Liver (tissue), 9 donors: Measurements from ENCODE around the gene NCOR2. TPM values are rescaled to one million over a fixed set of nuclear protein-coding genes. Genes with fewer than 3 reads are reported as not detected.
A peak's percentile ranks its signal among the peaks of the same experiment; 100 is the strongest.

Experiments used
- DNase-seq: peaks from one replicate; pipeline ENCODE4 v3.0.0-alpha.2; 2017; ENCODE audit warnings: low spot score
- H3K27ac ChIP-seq, 2 donors: one replicate each; pipeline ENCODE4 v1.7.0; 2013; ENCODE audit warnings: inconsistent platforms in 2 of 2, low read length in 2 of 2, control low read depth in 1 of 2, low read depth in 1 of 2, mild to moderate bottlenecking in 1 of 2
- H3K27me3 ChIP-seq, 4 donors: one replicate each; pipeline versions ENCODE4 v1.6.1 to v1.7.0; 2013; ENCODE audit warnings: low read length in 3 of 4, inconsistent platforms in 1 of 4, mild to moderate bottlenecking in 1 of 4, moderate library complexity in 1 of 4; ENCODE audit not compliant: control insufficient read depth in 4 of 4, insufficient read depth in 4 of 4
- H3K36me3 ChIP-seq, 4 donors: one replicate each; pipeline versions ENCODE4 v1.6.1 to v1.7.0; 2013; ENCODE audit warnings: low read length in 3 of 4, mild to moderate bottlenecking in 3 of 4, low read depth in 1 of 4, moderate library complexity in 1 of 4; ENCODE audit not compliant: control insufficient read depth in 4 of 4, insufficient read depth in 3 of 4
- H3K4me1 ChIP-seq, 4 donors: one replicate each; pipeline versions ENCODE4 v1.6.1 to v1.7.0; 2013; ENCODE audit warnings: low read length in 3 of 4, mild to moderate bottlenecking in 3 of 4, moderate library complexity in 1 of 4; ENCODE audit not compliant: control insufficient read depth in 4 of 4, insufficient read depth in 4 of 4
- H3K4me3 ChIP-seq, 3 donors: one replicate each; pipeline versions ENCODE4 v1.6.1 to v1.7.0; 2013; ENCODE audit warnings: low read length in 3 of 3, control low read depth in 1 of 3, low read depth in 1 of 3, mild to moderate bottlenecking in 1 of 3
- H3K9ac ChIP-seq, 2 donors: one replicate each; pipeline ENCODE4 v1.7.0; 2013; ENCODE audit warnings: low read length in 2 of 2, mild to moderate bottlenecking in 2 of 2, moderate library complexity in 2 of 2, control low read depth in 1 of 2, low read depth in 1 of 2
- H3K9me3 ChIP-seq, 4 donors: one replicate each; pipeline versions ENCODE4 v1.6.1 to v1.7.0; 2013; ENCODE audit warnings: low read length in 3 of 4; ENCODE audit not compliant: control insufficient read depth in 4 of 4
- FOXA1 ChIP-seq: IDR thresholded peaks from 2 replicates; pipeline ENCODE4 v1.6.1; 2016; ENCODE audit warnings: antibody characterized with exemption
- FOXA2 ChIP-seq: IDR thresholded peaks from 2 replicates; pipeline ENCODE4 v1.6.1; 2016; ENCODE audit warnings: antibody characterized with exemption
- GABPA ChIP-seq, 2 donors: IDR thresholded peaks in 1 of 2; conservative IDR thresholded peaks in 1 of 2; 2 replicates each; pipeline ENCODE4 v1.6.1; 2016; ENCODE audit warnings: antibody characterized with exemption in 2 of 2, mild to moderate bottlenecking in 1 of 2, moderate library complexity in 1 of 2
- HNF4A ChIP-seq, 2 donors: conservative IDR thresholded peaks; 2 replicates each; pipeline ENCODE4 v1.6.1; 2016; ENCODE audit warnings: antibody characterized with exemption in 2 of 2, mild to moderate bottlenecking in 2 of 2
- HNF4G ChIP-seq: IDR thresholded peaks from 2 replicates; pipeline ENCODE4 v1.6.1; 2016; ENCODE audit warnings: antibody characterized with exemption
- JUND ChIP-seq, 2 donors: IDR thresholded peaks; 2 replicates each; pipeline ENCODE4 v1.6.1; 2016; ENCODE audit warnings: antibody characterized with exemption in 2 of 2
- NR2F2 ChIP-seq: IDR thresholded peaks from 2 replicates; pipeline ENCODE4 v1.6.1; 2016; ENCODE audit warnings: antibody characterized with exemption
- RAD21 ChIP-seq, 2 donors: IDR thresholded peaks; 2 replicates each; pipeline ENCODE4 v1.6.1; 2016; ENCODE audit warnings: antibody characterized with exemption in 2 of 2, mild to moderate bottlenecking in 2 of 2
- RXRA ChIP-seq, 2 donors: IDR thresholded peaks; 2 replicates each; pipeline ENCODE4 v1.6.1; 2017 to 2018; ENCODE audit warnings: antibody characterized with exemption in 2 of 2, mild to moderate bottlenecking in 1 of 2
- SP1 ChIP-seq: IDR thresholded peaks from 2 replicates; pipeline ENCODE4 v1.6.1; 2018; ENCODE audit warnings: antibody characterized with exemption, mild to moderate bottlenecking
- TAF1 ChIP-seq: conservative IDR thresholded peaks from 2 replicates; pipeline ENCODE4 v1.6.1; 2016; ENCODE audit warnings: antibody characterized with exemption, mild to moderate bottlenecking
- YY1 ChIP-seq: IDR thresholded peaks from 2 replicates; pipeline ENCODE4 v1.6.1; 2016; ENCODE audit warnings: antibody characterized with exemption, mild to moderate bottlenecking
- WGBS: extraction: QIAGEN DNeasy Blood & Tissue Kit; methylation state at CpG from one replicate; pipeline ENCODE4 v1.1.7; 2013; 5-methylcytosine and 5-hydroxymethylcytosine counted together
- polyA plus RNA-seq, 2 donors: library from polyadenylated mRNA; stranded (reverse) in 1 of 2; unstranded in 1 of 2; fragments of 200-250 nt in 1 of 2; fragments of >200 nt in 1 of 2; fragmentation: Nextera tagmentation in 1 of 2; extraction: Ambion mirVana in 1 of 2; gene quantifications; one replicate each; pipeline versions ENCODE4 v1.2.1 to v1.2.3, GENCODE V29; 2013 to 2015
- total RNA-seq, 2 donors: library from RNA; depleted of rRNA; stranded (reverse); fragments of >200 nt; gene quantifications; one replicate each; pipeline ENCODE4 v1.2.3, GENCODE V29; 2014
- TF ChIP-seq, protein P1 (sequence below): fragments of 150-350 bp; IDR thresholded peaks from 2 replicates; pipeline ENCODE4 v1.5.1; 2017; ENCODE audit warnings: improper control_type of control experiment, low read depth, low read length; ENCODE audit not compliant: missing input control
- TF ChIP-seq, protein P2 (sequence below): IDR thresholded peaks from 2 replicates; pipeline ENCODE4 v1.6.1; 2016; ENCODE audit warnings: antibody characterized with exemption
- TF ChIP-seq, protein P3 (sequence below): IDR thresholded peaks from 2 replicates; pipeline ENCODE4 v1.6.1; 2016; ENCODE audit warnings: antibody characterized with exemption, mild to moderate bottlenecking
- donor health status: healthy.
- donor health status: healthy.
- donor health status: healthy.
- donor health status: healthy.
- donor health status: healthy.

The NCOR2 gene
- total and polyA plus RNA-seq, 4 donors: 7.9 to 31.6 (median 18.1) TPM

DNA sequence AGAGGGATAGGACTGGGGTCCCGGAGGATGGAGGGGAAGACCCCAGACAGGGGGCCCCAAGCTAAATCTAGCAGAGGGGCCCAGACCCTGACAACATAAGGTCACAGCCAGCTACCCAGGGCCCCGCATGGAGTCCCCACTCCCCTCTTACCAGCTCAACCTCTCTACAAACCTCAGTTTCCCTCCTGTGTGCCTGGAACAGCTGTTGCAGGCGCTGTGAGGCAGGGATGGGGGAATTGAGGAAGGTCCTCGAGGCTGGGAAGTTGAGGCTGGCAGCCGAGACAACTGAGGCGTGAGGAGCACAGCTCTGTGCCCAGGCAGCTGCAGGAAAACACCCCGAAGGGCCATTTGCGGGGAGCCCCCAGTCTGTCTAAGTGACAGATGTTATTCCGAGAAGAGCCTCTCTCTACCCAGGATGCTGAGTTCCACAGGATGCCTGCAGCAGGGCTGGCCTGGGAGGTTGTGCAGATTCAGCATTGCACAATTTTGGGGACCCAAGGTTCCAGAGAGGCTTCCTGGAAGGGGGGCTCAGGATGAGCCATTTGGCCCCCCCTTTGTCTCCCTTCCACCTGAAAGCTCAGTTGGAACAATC lies 42.7 kb upstream of the NCOR2 start (continued):
- TF ChIP-seq GABPA (IDR thresholded peaks at IDR 0.05 in 1 of 2, conservative IDR thresholded peaks at IDR 0.05 in 1 of 2): no peak

DNA sequence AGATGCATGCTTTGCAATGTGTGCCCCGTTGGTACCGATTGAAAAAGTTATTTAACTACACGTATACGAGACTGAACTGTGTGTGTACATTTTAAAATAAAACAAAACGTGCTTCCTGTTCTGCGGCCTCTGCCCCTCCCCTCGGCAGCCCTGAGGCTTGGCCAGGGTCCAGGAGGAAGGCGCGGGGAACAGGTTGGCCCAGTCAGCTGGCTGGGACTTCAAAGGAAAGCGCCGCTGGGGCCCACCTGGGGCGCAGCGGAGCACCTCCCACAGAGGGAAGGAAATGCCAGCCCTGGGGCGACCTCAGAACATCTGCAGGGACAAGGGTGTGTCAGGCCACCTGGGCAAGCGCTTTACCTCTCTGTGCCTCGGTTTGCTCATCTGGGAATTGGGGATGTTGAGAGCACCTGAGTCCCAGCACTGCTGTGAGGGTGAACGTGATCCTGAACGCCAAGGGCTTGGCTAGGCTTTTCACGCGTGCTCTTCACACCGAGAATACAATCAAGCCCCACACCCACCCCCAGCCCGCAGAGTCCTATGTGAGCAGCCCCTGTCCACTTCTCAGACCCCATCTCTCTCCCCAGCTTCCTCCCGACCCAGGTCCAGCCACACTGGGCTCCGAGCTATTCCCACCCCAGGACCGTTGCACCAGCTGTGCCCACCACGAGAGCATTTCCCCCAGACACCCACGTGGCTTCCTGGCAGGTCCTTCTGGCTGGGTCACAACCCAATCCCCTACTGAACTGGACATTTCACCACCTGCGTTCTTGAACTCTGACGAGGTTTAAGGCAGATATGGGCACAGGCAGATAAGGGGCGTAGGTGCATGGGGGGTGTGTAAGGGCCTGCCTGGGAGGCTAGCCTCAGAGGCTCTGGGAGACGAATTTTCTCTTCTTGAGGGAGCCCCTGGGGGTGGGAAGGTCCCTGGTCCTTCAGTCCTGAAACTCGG lies 41.9 kb upstream of the NCOR2 start:
- Histone ChIP-seq H3K36me3 (no peaks in the 10 kb centered on the region), H3K4me1 (peaks cover 0 to 10% (median 8%) of the 10 kb centered on the region in 4 donors), H3K9ac (no peak overlapping the region), H3K4me3 (no peak overlapping the region), H3K9me3 (no peaks in the 10 kb centered on the region), H3K27ac (no peak overlapping the region), H3K27me3 (no peaks in the 10 kb centered on the region)
- peak; percentile 67 for DNase-seq
- TF ChIP-seq, protein P1, sequence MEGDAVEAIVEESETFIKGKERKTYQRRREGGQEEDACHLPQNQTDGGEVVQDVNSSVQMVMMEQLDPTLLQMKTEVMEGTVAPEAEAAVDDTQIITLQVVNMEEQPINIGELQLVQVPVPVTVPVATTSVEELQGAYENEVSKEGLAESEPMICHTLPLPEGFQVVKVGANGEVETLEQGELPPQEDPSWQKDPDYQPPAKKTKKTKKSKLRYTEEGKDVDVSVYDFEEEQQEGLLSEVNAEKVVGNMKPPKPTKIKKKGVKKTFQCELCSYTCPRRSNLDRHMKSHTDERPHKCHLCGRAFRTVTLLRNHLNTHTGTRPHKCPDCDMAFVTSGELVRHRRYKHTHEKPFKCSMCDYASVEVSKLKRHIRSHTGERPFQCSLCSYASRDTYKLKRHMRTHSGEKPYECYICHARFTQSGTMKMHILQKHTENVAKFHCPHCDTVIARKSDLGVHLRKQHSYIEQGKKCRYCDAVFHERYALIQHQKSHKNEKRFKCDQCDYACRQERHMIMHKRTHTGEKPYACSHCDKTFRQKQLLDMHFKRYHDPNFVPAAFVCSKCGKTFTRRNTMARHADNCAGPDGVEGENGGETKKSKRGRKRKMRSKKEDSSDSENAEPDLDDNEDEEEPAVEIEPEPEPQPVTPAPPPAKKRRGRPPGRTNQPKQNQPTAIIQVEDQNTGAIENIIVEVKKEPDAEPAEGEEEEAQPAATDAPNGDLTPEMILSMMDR: no peak
- TF ChIP-seq GABPA (IDR thresholded peaks at IDR 0.05 in 1 of 2, conservative IDR thresholded peaks at IDR 0.05 in 1 of 2) (no peak), FOXA1 (no peak), HNF4G (no peak), HNF4A (conservative IDR thresholded peaks at IDR 0.05) (no peak), JUND (IDR thresholded peaks at IDR 0.05) (no peak), SP1 (peak; percentile 50), RXRA (IDR thresholded peaks at IDR 0.05) (peak in 1 of 2 donors; percentile 12), TAF1 (no peak), YY1 (no peak), FOXA2 (no peak), NR2F2 (peak; percentile 40), RAD21 (IDR thresholded peaks at IDR 0.05) (peak in 1 of 2 donors; percentile 43)
- TF ChIP-seq, protein P2, sequence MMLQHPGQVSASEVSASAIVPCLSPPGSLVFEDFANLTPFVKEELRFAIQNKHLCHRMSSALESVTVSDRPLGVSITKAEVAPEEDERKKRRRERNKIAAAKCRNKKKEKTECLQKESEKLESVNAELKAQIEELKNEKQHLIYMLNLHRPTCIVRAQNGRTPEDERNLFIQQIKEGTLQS: no peak
- TF ChIP-seq, protein P3, sequence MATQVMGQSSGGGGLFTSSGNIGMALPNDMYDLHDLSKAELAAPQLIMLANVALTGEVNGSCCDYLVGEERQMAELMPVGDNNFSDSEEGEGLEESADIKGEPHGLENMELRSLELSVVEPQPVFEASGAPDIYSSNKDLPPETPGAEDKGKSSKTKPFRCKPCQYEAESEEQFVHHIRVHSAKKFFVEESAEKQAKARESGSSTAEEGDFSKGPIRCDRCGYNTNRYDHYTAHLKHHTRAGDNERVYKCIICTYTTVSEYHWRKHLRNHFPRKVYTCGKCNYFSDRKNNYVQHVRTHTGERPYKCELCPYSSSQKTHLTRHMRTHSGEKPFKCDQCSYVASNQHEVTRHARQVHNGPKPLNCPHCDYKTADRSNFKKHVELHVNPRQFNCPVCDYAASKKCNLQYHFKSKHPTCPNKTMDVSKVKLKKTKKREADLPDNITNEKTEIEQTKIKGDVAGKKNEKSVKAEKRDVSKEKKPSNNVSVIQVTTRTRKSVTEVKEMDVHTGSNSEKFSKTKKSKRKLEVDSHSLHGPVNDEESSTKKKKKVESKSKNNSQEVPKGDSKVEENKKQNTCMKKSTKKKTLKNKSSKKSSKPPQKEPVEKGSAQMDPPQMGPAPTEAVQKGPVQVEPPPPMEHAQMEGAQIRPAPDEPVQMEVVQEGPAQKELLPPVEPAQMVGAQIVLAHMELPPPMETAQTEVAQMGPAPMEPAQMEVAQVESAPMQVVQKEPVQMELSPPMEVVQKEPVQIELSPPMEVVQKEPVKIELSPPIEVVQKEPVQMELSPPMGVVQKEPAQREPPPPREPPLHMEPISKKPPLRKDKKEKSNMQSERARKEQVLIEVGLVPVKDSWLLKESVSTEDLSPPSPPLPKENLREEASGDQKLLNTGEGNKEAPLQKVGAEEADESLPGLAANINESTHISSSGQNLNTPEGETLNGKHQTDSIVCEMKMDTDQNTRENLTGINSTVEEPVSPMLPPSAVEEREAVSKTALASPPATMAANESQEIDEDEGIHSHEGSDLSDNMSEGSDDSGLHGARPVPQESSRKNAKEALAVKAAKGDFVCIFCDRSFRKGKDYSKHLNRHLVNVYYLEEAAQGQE: no peak
- 36% methylated on average over 32 of the region's 32 CpGs for WGBS
